ENCODE data around the gene PHACTR3.

PHACTR3 gene

GRCh38 chr20:59577037-59577808, 27.1 kb upstream of the PHACTR3 start:
- no peaks in the 10 kb centered on the region for H3K4me1 ChIP-seq
- no peaks in the 10 kb centered on the region for H3K27me3 ChIP-seq (ENCODE audit: control insufficient read depth, insufficient read depth, low read length)
- no peaks in the 10 kb centered on the region for H3K9me3 ChIP-seq (ENCODE audit: control insufficient read depth, low read length)
- H3K27ac ChIP-seq = no peak overlapping the region
- H3K79me2 ChIP-seq = no peaks in the 10 kb centered on the region
- H3K36me3 ChIP-seq (ENCODE audit: control insufficient read depth, insufficient read depth, low read length) = no peaks in the 10 kb centered on the region
- H3K4me2 ChIP-seq (ENCODE audit: low read length) = no peak overlapping the region
- TF ChIP-seq CTCF (IDR thresholded peaks at IDR 0.05) = no peak
- no peak overlapping the region for H3K9ac ChIP-seq
- H2AFZ ChIP-seq = no peak overlapping the region
- H3K4me3 ChIP-seq (ENCODE audit: low read depth, low read length) = no peak overlapping the region

- Histone ChIP-seq H3K36me3 (ENCODE audit: control insufficient read depth, insufficient read depth, low read length) (no peaks in the 10 kb centered on the region), H2AFZ (no peak overlapping the region), H3K9ac (no peak overlapping the region), H3K4me2 (ENCODE audit: low read length) (no peak overlapping the region), H3K9me3 (ENCODE audit: control insufficient read depth, low read length) (no peaks in the 10 kb centered on the region), H3K4me3 (ENCODE audit: low read depth, low read length) (no peak overlapping the region), H3K27me3 (ENCODE audit: control insufficient read depth, insufficient read depth, low read length) (no peaks in the 10 kb centered on the region), H3K4me1 (no peaks in the 10 kb centered on the region), H3K27ac (no peak overlapping the region), H3K79me2 (no peaks in the 10 kb centered on the region)
- TF ChIP-seq CTCF (IDR thresholded peaks at IDR 0.05) = no peak
These were observed 26.4 kb upstream of the PHACTR3 start for GRCh38 chr20:59577809-59578435.

GRCh38 chr20:59578436-59579403, 25.6 kb upstream of the PHACTR3 start:
- Histone ChIP-seq H3K27me3 (ENCODE audit: control insufficient read depth, insufficient read depth, low read length) (no peaks in the 10 kb centered on the region), H3K4me1 (no peaks in the 10 kb centered on the region), H2AFZ (no peak overlapping the region), H3K9ac (no peak overlapping the region), H3K27ac (no peak overlapping the region), H3K4me3 (ENCODE audit: low read depth, low read length) (no peak overlapping the region), H3K36me3 (ENCODE audit: control insufficient read depth, insufficient read depth, low read length) (no peaks in the 10 kb centered on the region), H3K4me2 (ENCODE audit: low read length) (no peak overlapping the region), H3K79me2 (no peaks in the 10 kb centered on the region), H3K9me3 (ENCODE audit: control insufficient read depth, low read length) (no peaks in the 10 kb centered on the region)
- no peak for TF ChIP-seq CTCF (IDR thresholded peaks at IDR 0.05)

DNA sequence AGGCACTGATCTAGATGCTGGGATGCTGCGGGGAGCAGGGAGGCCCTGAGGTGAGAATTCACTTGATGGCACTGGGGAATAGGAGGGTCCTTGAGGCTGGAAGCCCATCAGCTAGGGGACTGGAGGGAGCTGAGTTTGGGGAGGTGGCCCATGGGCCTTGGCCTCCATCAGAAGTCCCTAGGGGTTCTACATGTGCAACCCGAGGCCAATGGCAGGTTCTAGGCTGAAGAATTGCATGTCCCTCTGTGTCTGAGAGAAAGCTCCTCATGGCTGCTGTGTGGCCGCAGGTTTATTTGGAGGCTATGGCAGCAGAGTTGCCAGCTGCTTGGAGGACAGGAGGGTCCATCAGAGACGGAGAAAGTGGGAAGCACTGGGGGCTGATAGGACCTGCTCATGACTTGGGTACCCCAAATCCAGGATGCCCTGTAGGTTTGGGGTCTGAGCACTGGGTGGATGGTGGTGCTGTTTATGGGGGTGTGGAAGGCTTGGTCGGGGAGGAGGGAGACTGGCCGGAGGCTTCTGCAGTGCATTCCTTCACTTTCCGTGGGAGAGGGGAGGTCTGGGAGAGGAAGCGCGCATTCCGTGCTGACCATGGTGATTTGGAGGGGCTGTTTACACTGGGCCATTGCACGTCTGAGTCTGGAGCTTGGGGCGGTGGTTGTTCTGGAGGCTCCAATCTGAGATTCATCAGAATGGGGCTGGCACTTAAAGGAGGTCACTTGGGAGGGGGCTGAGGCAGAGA, 24.8 kb upstream of the PHACTR3 start:
- Histone ChIP-seq H2AFZ (no peak overlapping the region), H3K79me2 (no peaks in the 10 kb centered on the region), H3K27me3 (ENCODE audit: control insufficient read depth, insufficient read depth, low read length) (no peaks in the 10 kb centered on the region), H3K9ac (no peak overlapping the region), H3K36me3 (ENCODE audit: control insufficient read depth, insufficient read depth, low read length) (no peaks in the 10 kb centered on the region), H3K4me3 (ENCODE audit: low read depth, low read length) (no peak overlapping the region), H3K4me1 (no peaks in the 10 kb centered on the region), H3K4me2 (ENCODE audit: low read length) (no peak overlapping the region), H3K9me3 (ENCODE audit: control insufficient read depth, low read length) (no peaks in the 10 kb centered on the region), H3K27ac (no peak overlapping the region)
- TF ChIP-seq CTCF (IDR thresholded peaks at IDR 0.05) = no peak

Measured in parathyroid adenoma (tissue), 2 donors.